ENCODE results near the gene THRB.

Gene THRB

GRCh38 chr3:24462737-24463136 is 31.9 kb downstream of the THRB start:
- Histone ChIP-seq H3K9me3 (ENCODE audit: insufficient read depth, low read length) (0 out of 2 replicates have a peak, but pooled peaks cover 3% of the 10 kb centered on the region), H3K36me3 (ENCODE audit: insufficient read depth, insufficient read length, low read length) (no peaks in the 10 kb centered on the region), H3K27me3 (ENCODE audit: insufficient read depth, insufficient read length) (no peaks in the 10 kb centered on the region), H3K4me1 (ENCODE audit: insufficient read depth, insufficient read length) (no peaks in the 10 kb centered on the region), H3K4me3 (ENCODE audit: insufficient read length, low read depth) (no peak overlapping the region), H3K9ac (ENCODE audit: insufficient read length, low read depth) (no peak overlapping the region)
- no peak for DNase-seq (ENCODE audit: low read depth, low spot score)
- TF ChIP-seq ZNF274 (IDR thresholded peaks at IDR 0.05; ENCODE audit: low read depth, low read length): no peak
- no peak for TF ChIP-seq YY1 (IDR thresholded peaks at IDR 0.05; ENCODE audit: insufficient read depth, insufficient read length)
- no peak for TF ChIP-seq SUZ12 (IDR thresholded peaks at IDR 0.05; ENCODE audit: extremely low read depth, insufficient read depth, insufficient read length)

GRCh38 chr3:24460974-24461373 is 33.7 kb downstream of the THRB start:
- Histone ChIP-seq H3K27me3 (ENCODE audit: insufficient read depth, insufficient read length) (no peaks in the 10 kb centered on the region), H3K9me3 (ENCODE audit: insufficient read depth, low read length) (no peaks in the 10 kb centered on the region), H3K4me3 (ENCODE audit: insufficient read length, low read depth) (no peak overlapping the region), H3K4me1 (ENCODE audit: insufficient read depth, insufficient read length) (no peaks in the 10 kb centered on the region), H3K36me3 (ENCODE audit: insufficient read depth, insufficient read length, low read length) (no peaks in the 10 kb centered on the region), H3K9ac (ENCODE audit: insufficient read length, low read depth) (no peak overlapping the region)
- no peak for DNase-seq (ENCODE audit: low read depth, low spot score)
- TF ChIP-seq YY1 (IDR thresholded peaks at IDR 0.05; ENCODE audit: insufficient read depth, insufficient read length): no peak
- no peak for TF ChIP-seq ZNF274 (IDR thresholded peaks at IDR 0.05; ENCODE audit: low read depth, low read length)
- no peak for TF ChIP-seq SUZ12 (IDR thresholded peaks at IDR 0.05; ENCODE audit: extremely low read depth, insufficient read depth, insufficient read length)

GRCh38 chr3:24457719-24458118 is 36.9 kb downstream of the THRB start:
- H3K9me3 ChIP-seq (ENCODE audit: insufficient read depth, low read length): no peaks in the 10 kb centered on the region
- H3K27me3 ChIP-seq (ENCODE audit: insufficient read depth, insufficient read length): no peaks in the 10 kb centered on the region
- H3K4me3 ChIP-seq (ENCODE audit: insufficient read length, low read depth): no peak overlapping the region
- H3K9ac ChIP-seq (ENCODE audit: insufficient read length, low read depth): no peak overlapping the region
- DNase-seq (ENCODE audit: low read depth, low spot score): no peak
- TF ChIP-seq SUZ12 (IDR thresholded peaks at IDR 0.05; ENCODE audit: extremely low read depth, insufficient read depth, insufficient read length) (no peak), YY1 (IDR thresholded peaks at IDR 0.05; ENCODE audit: insufficient read depth, insufficient read length) (no peak), ZNF274 (IDR thresholded peaks at IDR 0.05; ENCODE audit: low read depth, low read length) (no peak)
- no peaks in the 10 kb centered on the region for H3K36me3 ChIP-seq (ENCODE audit: insufficient read depth, insufficient read length, low read length)
- H3K4me1 ChIP-seq (ENCODE audit: insufficient read depth, insufficient read length): no peaks in the 10 kb centered on the region

GRCh38 chr3:24454856-24455255 is 39.8 kb downstream of the THRB start:
- H3K27me3 ChIP-seq (ENCODE audit: insufficient read depth, insufficient read length): no peaks in the 10 kb centered on the region
- H3K36me3 ChIP-seq (ENCODE audit: insufficient read depth, insufficient read length, low read length): no peaks in the 10 kb centered on the region
- no peak overlapping the region for H3K9ac ChIP-seq (ENCODE audit: insufficient read length, low read depth)
- no peaks in the 10 kb centered on the region for H3K9me3 ChIP-seq (ENCODE audit: insufficient read depth, low read length)
- DNase-seq (ENCODE audit: low read depth, low spot score): no peak
- no peaks in the 10 kb centered on the region for H3K4me1 ChIP-seq (ENCODE audit: insufficient read depth, insufficient read length)
- TF ChIP-seq ZNF274 (IDR thresholded peaks at IDR 0.05; ENCODE audit: low read depth, low read length) (no peak), SUZ12 (IDR thresholded peaks at IDR 0.05; ENCODE audit: extremely low read depth, insufficient read depth, insufficient read length) (no peak), YY1 (IDR thresholded peaks at IDR 0.05; ENCODE audit: insufficient read depth, insufficient read length) (no peak)
- H3K4me3 ChIP-seq (ENCODE audit: insufficient read length, low read depth): no peak overlapping the region

GRCh38 chr3:24454393-24454792 is 40.3 kb downstream of the THRB start:
- no peak for DNase-seq (ENCODE audit: low read depth, low spot score)
- Histone ChIP-seq H3K9ac (ENCODE audit: insufficient read length, low read depth) (no peak overlapping the region), H3K9me3 (ENCODE audit: insufficient read depth, low read length) (no peaks in the 10 kb centered on the region), H3K4me1 (ENCODE audit: insufficient read depth, insufficient read length) (no peaks in the 10 kb centered on the region), H3K27me3 (ENCODE audit: insufficient read depth, insufficient read length) (no peaks in the 10 kb centered on the region), H3K36me3 (ENCODE audit: insufficient read depth, insufficient read length, low read length) (no peaks in the 10 kb centered on the region), H3K4me3 (ENCODE audit: insufficient read length, low read depth) (no peak overlapping the region)
- TF ChIP-seq YY1 (IDR thresholded peaks at IDR 0.05; ENCODE audit: insufficient read depth, insufficient read length) (no peak), SUZ12 (IDR thresholded peaks at IDR 0.05; ENCODE audit: extremely low read depth, insufficient read depth, insufficient read length) (no peak), ZNF274 (IDR thresholded peaks at IDR 0.05; ENCODE audit: low read depth, low read length) (no peak)

GRCh38 chr3:24451461-24452099 is 43.1 kb downstream of the THRB start:
- no peak for TF ChIP-seq YY1 (IDR thresholded peaks at IDR 0.05; ENCODE audit: insufficient read depth, insufficient read length)
- TF ChIP-seq ZNF274 (IDR thresholded peaks at IDR 0.05; ENCODE audit: low read depth, low read length): no peak
- no peak for TF ChIP-seq SUZ12 (IDR thresholded peaks at IDR 0.05; ENCODE audit: extremely low read depth, insufficient read depth, insufficient read length)
- H3K9me3 ChIP-seq (ENCODE audit: insufficient read depth, low read length): no peaks in the 10 kb centered on the region
- H3K4me1 ChIP-seq (ENCODE audit: insufficient read depth, insufficient read length): no peaks in the 10 kb centered on the region
- H3K9ac ChIP-seq (ENCODE audit: insufficient read length, low read depth): no peak overlapping the region
- no peaks in the 10 kb centered on the region for H3K36me3 ChIP-seq (ENCODE audit: insufficient read depth, insufficient read length, low read length)
- no peaks in the 10 kb centered on the region for H3K27me3 ChIP-seq (ENCODE audit: insufficient read depth, insufficient read length)
- DNase-seq (ENCODE audit: low read depth, low spot score): no peak
- H3K4me3 ChIP-seq (ENCODE audit: insufficient read length, low read depth): no peak overlapping the region

- H3K4me3 ChIP-seq (ENCODE audit: insufficient read length, low read depth): no peak overlapping the region
- H3K4me1 ChIP-seq (ENCODE audit: insufficient read depth, insufficient read length): no peaks in the 10 kb centered on the region
Measured at GRCh38 chr3:24450160-24450907, 44.3 kb downstream of the THRB start.

More at GRCh38 chr3:24450160-24450907, 44.3 kb downstream of the THRB start:
- Histone ChIP-seq H3K36me3 (ENCODE audit: insufficient read depth, insufficient read length, low read length) (no peaks in the 10 kb centered on the region), H3K9ac (ENCODE audit: insufficient read length, low read depth) (no peak overlapping the region), H3K9me3 (ENCODE audit: insufficient read depth, low read length) (no peaks in the 10 kb centered on the region), H3K27me3 (ENCODE audit: insufficient read depth, insufficient read length) (no peaks in the 10 kb centered on the region)
- no peak for DNase-seq (ENCODE audit: low read depth, low spot score)
- TF ChIP-seq SUZ12 (IDR thresholded peaks at IDR 0.05; ENCODE audit: extremely low read depth, insufficient read depth, insufficient read length): no peak
- TF ChIP-seq YY1 (IDR thresholded peaks at IDR 0.05; ENCODE audit: insufficient read depth, insufficient read length): no peak
- no peak for TF ChIP-seq ZNF274 (IDR thresholded peaks at IDR 0.05; ENCODE audit: low read depth, low read length)

Data from NT2/D1 (cell line).